CD4-positive, alpha-beta T cell treated with Interleukin-10 for 1 hour (primary cell): ENCODE measurements around the gene NUP155.
"Not testable (repeated sequence)": the region's sequence is repeated elsewhere in the genome, so short reads cannot be mapped to it uniquely, and the experiment has no call there.

Experiments used
- DNase-seq: peaks from one replicate; pipeline ENCODE4 v3.0.0-alpha.2; 2020

NUP155 gene

GRCh38 chr5:37370864-37371726 is at the start of gene NUP155:
Gene NUP155, minus strand, starts transcription at chr5:37371106. Its CDS starts 129 bp downstream, at chr5:37370977.
- DNase-seq = peak; percentile 90

GRCh38 chr5:37417347-37417746 is 46.4 kb upstream of the NUP155 start:
- no peak for DNase-seq

- DNase-seq = not testable (repeated sequence)
These were observed 44.5 kb upstream of the NUP155 start for GRCh38 chr5:37415456-37415855.

- no peak for DNase-seq
These were observed 41.6 kb upstream of the NUP155 start for GRCh38 chr5:37412515-37412914.

- DNase-seq = no peak
These were observed 29.6 kb upstream of the NUP155 start for GRCh38 chr5:37400501-37400900.

GRCh38 chr5:37396352-37396751 is 25.4 kb upstream of the NUP155 start:
- DNase-seq = no peak

- DNase-seq = no peak
These were observed 20.7 kb upstream of the NUP155 start for GRCh38 chr5:37391591-37391990.

- peak; percentile 83 for DNase-seq
These were observed 8.3 kb upstream of the NUP155 start, which contains the start of gene WDR70 for GRCh38 chr5:37379100-37379628. Gene WDR70, plus strand, starts transcription at chr5:37379318. Its CDS starts 50 bp downstream, at chr5:37379368.

GRCh38 chr5:37378066-37378465 is 7.2 kb upstream of the NUP155 start:
- not testable (repeated sequence) for DNase-seq

- no peak for DNase-seq
These were observed 4.2 kb upstream of the NUP155 start for GRCh38 chr5:37375091-37375490.

GRCh38 chr5:37370550-37370863 is 399 bp downstream of the NUP155 start:
- no peak for DNase-seq

- no peak for DNase-seq
These were observed 15.7 kb downstream of the NUP155 start for GRCh38 chr5:37355161-37355560.

GRCh38 chr5:37342741-37343140 is 28.2 kb downstream of the NUP155 start:
- not testable (repeated sequence) for DNase-seq

GRCh38 chr5:37334754-37335153 is 36.2 kb downstream of the NUP155 start:
- not testable (repeated sequence) for DNase-seq

- no peak for DNase-seq
These were observed 44.4 kb downstream of the NUP155 start for GRCh38 chr5:37326536-37326935.

- no peak for DNase-seq
These were observed 47.3 kb downstream of the NUP155 start for GRCh38 chr5:37323607-37324006.

- no peak for DNase-seq
These were observed 51.7 kb downstream of the NUP155 start for GRCh38 chr5:37319037-37319782.

GRCh38 chr5:37316027-37316426 is 54.9 kb downstream of the NUP155 start:
- no peak for DNase-seq

- DNase-seq = no peak
These were observed 60.5 kb downstream of the NUP155 start for GRCh38 chr5:37310360-37310759.

- no peak for DNase-seq
These were observed 62.1 kb downstream of the NUP155 start for GRCh38 chr5:37308793-37309192.

GRCh38 chr5:37304888-37305287 is 66.0 kb downstream of the NUP155 start:
- no peak for DNase-seq

GRCh38 chr5:37296313-37296712 is 74.6 kb downstream of the NUP155 start:
- not testable (repeated sequence) for DNase-seq

GRCh38 chr5:37283214-37283820 is 87.6 kb downstream of the NUP155 start:
- DNase-seq = no peak
